Chondrocyte (in vitro differentiated cells): ENCODE data around the gene SEC16A. TPM values are rescaled to one million over a fixed set of nuclear protein-coding genes. Genes with fewer than 3 reads are reported as not detected.

ENCODE experiments used
- DNase-seq: peaks from one replicate; pipeline ENCODE4 v3.0.0; 2021; ENCODE audit warnings: mixed read lengths, low spot score
- H3K27ac Mint-ChIP-seq: one replicate; pipeline ENCODE4 v1.8.0; 2021; ENCODE audit warnings: mild to moderate bottlenecking, moderate library complexity, mixed read lengths; ENCODE audit not compliant: unreplicated experiment
- H3K27me3 Mint-ChIP-seq: 2 replicates; pipeline ENCODE4 v1.8.0; 2021; ENCODE audit warnings: low read depth, mixed read lengths
- H3K36me3 Mint-ChIP-seq: 2 replicates; pipeline ENCODE4 v1.8.0; 2021; ENCODE audit warnings: low read depth, mixed read lengths
- H3K4me1 Mint-ChIP-seq: 2 replicates; pipeline ENCODE4 v1.8.0; 2021; ENCODE audit warnings: low read depth, mild to moderate bottlenecking, mixed read lengths
- H3K4me3 Mint-ChIP-seq: one replicate; pipeline ENCODE4 v1.8.0; 2021; ENCODE audit warnings: mild to moderate bottlenecking, moderate library complexity, mixed read lengths; ENCODE audit not compliant: unreplicated experiment
- H3K9me3 Mint-ChIP-seq: 2 replicates; pipeline ENCODE4 v1.8.0; 2021; ENCODE audit warnings: low read depth, mixed read lengths
- CTCF ChIP-seq: fragments of 200-600 bp; sonication (generic); IDR thresholded peaks from 2 replicates; pipeline ENCODE4 v1.5.0; 2021; ENCODE audit warnings: antibody characterized with exemption, mild to moderate bottlenecking, moderate library complexity
- total RNA-seq: library from RNA; stranded (reverse); gene quantifications from 3 replicates; pipeline ENCODE4 v1.2.1, GENCODE V29; 2021

SEC16A gene
- total RNA-seq, 1 donor from 2014 or later: 91.7 TPM

DNA sequence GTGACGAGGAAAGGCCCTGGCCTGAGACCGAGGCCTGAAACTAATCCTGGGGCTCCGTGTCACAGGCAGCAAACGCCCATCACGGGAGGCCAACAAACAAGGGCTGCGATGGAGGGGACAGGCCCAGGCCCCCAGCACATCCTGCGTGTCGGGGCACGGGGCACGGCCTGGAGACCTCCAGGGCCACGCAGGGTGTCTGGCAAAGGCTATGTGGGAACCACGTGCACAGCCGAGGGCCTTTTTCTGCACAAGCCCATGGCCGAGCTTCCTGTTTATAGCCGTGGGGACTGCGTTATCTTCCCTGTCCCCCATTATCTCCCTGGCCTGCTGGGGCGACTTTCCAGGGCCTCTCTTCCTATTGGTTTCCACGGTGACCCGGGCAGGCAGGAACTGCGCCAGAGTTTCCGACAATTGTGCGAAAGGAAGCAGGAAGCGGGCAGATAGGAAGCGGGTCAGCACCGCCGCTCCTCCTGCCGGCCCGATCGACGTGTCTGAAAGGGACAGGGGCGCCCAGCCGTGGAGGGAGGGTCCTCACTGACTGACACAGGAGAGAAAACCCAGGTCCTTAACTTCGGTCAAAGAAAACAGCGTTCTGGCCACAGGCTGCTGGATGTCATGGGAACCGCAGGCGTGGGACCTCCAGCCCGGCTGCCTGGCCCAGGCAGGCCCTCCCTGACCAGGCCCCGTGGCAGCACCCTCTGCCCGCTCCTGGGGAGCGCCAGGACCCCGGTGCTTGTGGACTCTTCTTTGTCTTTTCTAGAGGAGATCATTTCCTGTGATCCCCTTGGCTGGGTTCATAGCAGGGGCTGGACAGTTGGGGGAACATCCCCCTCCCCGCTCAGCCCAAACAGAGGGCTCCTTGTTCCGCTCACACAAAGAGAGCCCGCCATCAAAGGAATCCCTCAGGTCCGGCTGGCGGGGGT lies 29.1 kb upstream of the SEC16A start:
- Mint-ChIP-seq H3K27ac (no peak overlapping the region), H3K4me3 (no peak overlapping the region), H3K9me3 (no peaks in the 10 kb centered on the region), H3K4me1 (no peaks in the 10 kb centered on the region), H3K27me3 (no peaks in the 10 kb centered on the region), H3K36me3 (peaks cover 6% of the 10 kb centered on the region)
- DNase-seq: no peak
- no peak for TF ChIP-seq CTCF

DNA sequence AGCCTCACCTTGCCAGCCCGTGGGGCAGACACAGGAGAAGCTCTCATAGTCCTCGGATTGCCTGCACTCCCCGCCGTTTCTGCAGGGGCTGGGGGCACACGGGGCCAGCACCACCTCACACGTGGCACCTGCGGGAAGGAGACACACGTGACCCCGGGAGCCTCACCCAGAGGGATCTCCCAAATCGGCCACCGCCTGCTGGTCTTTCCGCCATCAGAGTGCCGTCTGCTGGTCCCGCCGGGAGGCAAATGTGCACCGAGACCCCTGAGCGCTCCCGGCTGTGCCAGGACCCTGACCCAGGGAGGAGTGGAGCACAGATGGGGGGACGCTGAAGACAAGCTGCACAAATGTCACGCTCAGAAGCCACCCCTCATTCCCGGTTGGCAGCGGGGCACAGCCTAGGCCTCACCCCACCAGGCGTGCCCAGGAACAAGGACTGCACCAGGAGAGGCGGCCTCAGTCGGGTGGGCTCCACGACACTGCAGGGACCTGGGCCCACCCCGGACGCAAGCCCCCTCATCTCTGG lies 28.4 kb upstream of the SEC16A start:
- Mint-ChIP-seq H3K4me3 (no peak overlapping the region), H3K27ac (no peak overlapping the region), H3K9me3 (no peaks in the 10 kb centered on the region), H3K4me1 (no peaks in the 10 kb centered on the region), H3K36me3 (peaks cover 6% of the 10 kb centered on the region), H3K27me3 (no peaks in the 10 kb centered on the region)
- TF ChIP-seq CTCF: no peak
- no peak for DNase-seq

DNA sequence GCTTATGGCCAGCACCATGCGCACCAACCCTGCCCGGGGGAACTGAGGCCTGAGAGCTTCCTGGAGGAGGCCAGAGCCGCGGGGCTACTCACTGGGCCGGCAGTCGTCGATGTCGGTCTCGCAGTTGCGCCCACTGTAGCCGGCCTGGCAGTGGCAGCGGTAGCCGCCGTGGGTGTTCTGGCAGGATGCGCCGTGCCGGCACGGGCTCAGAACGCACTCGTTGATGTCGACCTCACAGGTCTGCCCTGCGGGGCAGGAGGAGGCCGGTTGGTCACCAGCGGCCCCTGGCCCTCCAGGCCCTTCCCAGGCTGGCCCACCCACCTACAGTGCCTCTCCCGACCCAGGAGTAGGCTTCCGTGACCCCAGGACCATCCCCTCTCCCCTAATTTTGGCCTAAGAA lies 27.7 kb upstream of the SEC16A start:
- Mint-ChIP-seq H3K4me1 (no peaks in the 10 kb centered on the region), H3K36me3 (peaks cover 6% of the 10 kb centered on the region), H3K9me3 (no peaks in the 10 kb centered on the region), H3K27ac (no peak overlapping the region), H3K27me3 (no peaks in the 10 kb centered on the region), H3K4me3 (no peak overlapping the region)
- no peak for TF ChIP-seq CTCF
- no peak for DNase-seq

DNA sequence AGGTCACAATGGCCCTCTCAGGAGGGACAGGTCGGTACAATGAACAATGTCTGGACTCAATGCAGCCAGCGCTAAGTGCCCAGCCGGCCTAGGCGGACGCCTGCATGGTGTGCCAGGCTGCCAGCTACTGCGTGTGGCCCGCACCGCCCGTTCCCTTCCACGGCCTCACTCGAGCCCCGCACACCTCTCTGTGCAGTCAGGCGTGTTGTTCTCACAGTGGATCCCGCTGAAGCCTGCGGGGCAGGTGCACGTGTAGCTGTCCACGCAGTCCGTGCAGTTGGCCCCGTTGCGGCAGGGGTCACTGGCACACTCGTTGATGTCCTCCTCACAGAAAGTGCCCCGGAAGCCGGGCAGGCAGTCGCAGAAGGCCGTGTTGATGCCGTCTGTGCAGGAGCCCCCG lies 26.7 kb upstream of the SEC16A start:
- Mint-ChIP-seq H3K4me1 (no peaks in the 10 kb centered on the region), H3K4me3 (no peak overlapping the region), H3K36me3 (peaks cover 6% of the 10 kb centered on the region), H3K9me3 (no peaks in the 10 kb centered on the region), H3K27me3 (no peaks in the 10 kb centered on the region), H3K27ac (no peak overlapping the region)
- no peak for DNase-seq
- TF ChIP-seq CTCF: no peak

DNA sequence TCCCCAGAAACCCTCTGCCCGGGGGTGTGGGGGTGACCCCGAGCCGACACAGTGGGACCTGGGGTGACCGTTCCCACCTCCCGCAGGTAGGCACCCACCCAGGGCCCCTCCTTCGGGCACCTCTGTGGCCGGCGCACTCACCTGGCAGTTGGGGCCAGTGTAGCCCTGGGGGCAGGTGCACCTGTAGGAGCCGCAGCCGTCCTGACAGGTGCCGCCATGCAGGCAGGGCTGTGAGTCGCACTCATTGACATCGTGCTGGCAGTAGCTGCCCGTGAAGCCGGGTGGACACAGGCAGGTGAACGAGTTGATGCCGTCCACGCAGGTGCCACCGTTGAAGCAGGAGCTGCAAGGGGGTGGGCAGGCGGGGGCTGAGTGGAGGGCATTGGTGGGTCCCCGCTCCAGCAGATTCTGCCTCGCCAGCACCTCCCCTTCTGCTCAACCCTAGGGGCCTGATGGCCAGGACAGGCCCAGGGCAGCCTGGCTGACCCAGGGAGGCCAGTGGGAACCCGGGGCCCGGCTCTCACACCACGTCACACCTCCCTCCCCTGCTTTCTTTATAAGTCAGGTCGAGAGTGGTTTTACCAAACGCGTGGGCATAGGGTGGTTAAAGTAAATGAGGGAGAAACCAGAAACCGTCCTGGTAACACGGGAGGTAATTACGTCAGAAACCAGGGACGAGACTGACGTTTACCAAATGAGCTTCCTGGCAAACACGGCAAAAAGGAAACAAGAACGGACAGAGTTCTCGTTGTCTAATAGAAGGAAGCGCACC lies 26.1 kb upstream of the SEC16A start:
- Mint-ChIP-seq H3K9me3 (no peaks in the 10 kb centered on the region), H3K27me3 (no peaks in the 10 kb centered on the region), H3K27ac (no peak overlapping the region), H3K36me3 (peaks cover 7% of the 10 kb centered on the region), H3K4me3 (no peak overlapping the region), H3K4me1 (no peaks in the 10 kb centered on the region)
- no peak for TF ChIP-seq CTCF
- no peak for DNase-seq
